IPS-18a (cell line): ENCODE measurements around the gene TSPAN9.

Source experiments
- H3K27ac ChIP-seq: one replicate; pipeline ENCODE4 v1.5.1; 2013; ENCODE audit warnings: low read length
- H3K27me3 ChIP-seq: one replicate; pipeline ENCODE4 v1.6.1; 2013; ENCODE audit warnings: mild to moderate bottlenecking, low read length; ENCODE audit not compliant: control insufficient read depth, insufficient read depth
- H3K36me3 ChIP-seq: one replicate; pipeline ENCODE4 v1.6.1; 2013; ENCODE audit warnings: low read depth, low read length; ENCODE audit not compliant: control insufficient read depth
- H3K4me1 ChIP-seq: one replicate; pipeline ENCODE4 v1.6.1; 2013; ENCODE audit warnings: low read depth, low read length; ENCODE audit not compliant: control insufficient read depth
- H3K4me3 ChIP-seq: one replicate; pipeline ENCODE4 v1.5.1; 2013; ENCODE audit warnings: low read length
- H3K9ac ChIP-seq: one replicate; pipeline ENCODE4 v1.6.1; 2013; ENCODE audit warnings: mild to moderate bottlenecking, low read length, moderate library complexity
- H3K9me3 ChIP-seq: one replicate; pipeline ENCODE4 v1.6.1; 2013; ENCODE audit warnings: low read depth, low read length; ENCODE audit not compliant: control insufficient read depth

Gene TSPAN9

GRCh38 chr12:3133405-3133783 lies 56.2 kb downstream of the TSPAN9 start:
- H3K4me1 ChIP-seq: peaks cover 12% of the 10 kb centered on the region
- H3K36me3 ChIP-seq: no peaks in the 10 kb centered on the region
- no peak overlapping the region for H3K9ac ChIP-seq
- H3K27me3 ChIP-seq: peaks cover 5% of the 10 kb centered on the region
- H3K27ac ChIP-seq: no peak overlapping the region
- H3K9me3 ChIP-seq: no peaks in the 10 kb centered on the region
- no peak overlapping the region for H3K4me3 ChIP-seq

DNA sequence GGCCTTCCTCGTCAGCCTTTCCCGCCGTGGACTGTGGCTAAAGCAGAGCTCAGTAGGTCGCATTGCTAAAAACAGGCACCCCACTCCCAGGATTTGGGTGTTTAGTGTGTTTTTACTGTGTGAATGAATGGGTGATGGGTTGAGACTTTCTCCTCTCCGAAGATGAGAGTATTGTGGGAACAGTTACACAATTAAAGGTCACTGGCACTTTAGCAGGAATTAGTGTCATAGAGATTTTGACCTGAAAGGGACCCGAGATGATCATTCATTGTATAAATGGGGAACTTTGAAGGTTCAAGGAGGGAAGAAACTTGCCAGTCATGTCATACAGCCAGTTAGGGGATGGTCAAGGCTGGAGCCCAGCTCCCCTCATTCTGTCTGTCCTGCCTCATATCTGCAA lies 56.9 kb downstream of the TSPAN9 start:
- Histone ChIP-seq H3K36me3 (no peaks in the 10 kb centered on the region), H3K27me3 (peaks cover 5% of the 10 kb centered on the region), H3K27ac (no peak overlapping the region), H3K4me3 (no peak overlapping the region), H3K4me1 (peaks cover 19% of the 10 kb centered on the region), H3K9ac (no peak overlapping the region), H3K9me3 (no peaks in the 10 kb centered on the region)

GRCh38 chr12:3134526-3135135 lies 57.5 kb downstream of the TSPAN9 start:
- Histone ChIP-seq H3K9me3 (no peaks in the 10 kb centered on the region), H3K9ac (no peak overlapping the region), H3K4me1 (peaks cover 20% of the 10 kb centered on the region), H3K27me3 (peaks cover 5% of the 10 kb centered on the region), H3K27ac (no peak overlapping the region), H3K4me3 (no peak overlapping the region), H3K36me3 (no peaks in the 10 kb centered on the region)

- Histone ChIP-seq H3K9me3 (no peaks in the 10 kb centered on the region), H3K36me3 (no peaks in the 10 kb centered on the region), H3K27ac (no peak overlapping the region), H3K27me3 (peaks cover 5% of the 10 kb centered on the region), H3K9ac (no peak overlapping the region), H3K4me3 (no peak overlapping the region), H3K4me1 (peaks cover 20% of the 10 kb centered on the region)
These were observed 58.6 kb downstream of the TSPAN9 start for GRCh38 chr12:3135522-3136461.

GRCh38 chr12:3136641-3137267 lies 59.6 kb downstream of the TSPAN9 start:
- Histone ChIP-seq H3K36me3 (no peaks in the 10 kb centered on the region), H3K4me3 (no peak overlapping the region), H3K9ac (no peak overlapping the region), H3K27ac (no peak overlapping the region), H3K27me3 (peaks cover 5% of the 10 kb centered on the region), H3K9me3 (no peaks in the 10 kb centered on the region), H3K4me1 (peaks cover 20% of the 10 kb centered on the region)

DNA sequence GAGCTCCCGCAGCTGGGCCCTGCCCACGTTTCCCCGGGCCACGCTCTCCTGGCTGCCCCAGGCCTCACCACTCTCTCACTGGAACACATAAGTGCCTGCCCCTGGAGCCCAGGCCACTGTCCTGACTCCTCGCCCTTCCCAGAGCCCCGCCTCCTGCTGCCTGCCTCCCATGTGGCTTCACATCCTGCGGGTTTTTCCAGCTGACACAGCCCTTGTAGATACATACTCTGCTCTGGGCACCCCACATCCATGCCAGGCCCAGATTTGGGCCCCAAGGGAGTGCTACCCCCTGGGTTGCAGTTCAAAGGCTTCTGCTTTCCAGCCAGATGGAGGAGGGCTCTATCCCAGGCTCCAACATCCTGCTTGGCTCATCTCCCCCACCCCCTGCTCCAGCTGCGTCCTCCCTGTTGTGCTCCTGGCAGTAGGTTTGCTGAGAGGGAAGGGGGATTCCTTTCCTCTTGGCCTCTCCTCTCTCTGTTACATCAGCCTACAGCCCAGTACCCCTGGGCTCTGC lies 60.1 kb downstream of the TSPAN9 start:
- no peak overlapping the region for H3K4me3 ChIP-seq
- H3K36me3 ChIP-seq: no peaks in the 10 kb centered on the region
- peaks cover 20% of the 10 kb centered on the region for H3K4me1 ChIP-seq
- H3K27ac ChIP-seq: no peak overlapping the region
- peaks cover 5% of the 10 kb centered on the region for H3K27me3 ChIP-seq
- no peak overlapping the region for H3K9ac ChIP-seq
- no peaks in the 10 kb centered on the region for H3K9me3 ChIP-seq

GRCh38 chr12:3137814-3138445 lies 60.8 kb downstream of the TSPAN9 start:
- Histone ChIP-seq H3K36me3 (no peaks in the 10 kb centered on the region), H3K9me3 (no peaks in the 10 kb centered on the region), H3K27me3 (peaks cover 5% of the 10 kb centered on the region), H3K9ac (no peak overlapping the region), H3K27ac (peak overlapping the region; percentile 57), H3K4me1 (peaks cover 20% of the 10 kb centered on the region), H3K4me3 (no peak overlapping the region)

- H3K27me3 ChIP-seq: peaks cover 5% of the 10 kb centered on the region
- H3K9me3 ChIP-seq: no peaks in the 10 kb centered on the region
- peaks cover 20% of the 10 kb centered on the region for H3K4me1 ChIP-seq
- no peak overlapping the region for H3K27ac ChIP-seq
- no peaks in the 10 kb centered on the region for H3K36me3 ChIP-seq
- H3K9ac ChIP-seq: no peak overlapping the region
- no peak overlapping the region for H3K4me3 ChIP-seq
These were observed 61.8 kb downstream of the TSPAN9 start for GRCh38 chr12:3138941-3139511.

- H3K36me3 ChIP-seq: no peaks in the 10 kb centered on the region
- H3K27ac ChIP-seq: no peak overlapping the region
- no peak overlapping the region for H3K9ac ChIP-seq
- H3K4me3 ChIP-seq: no peak overlapping the region
- H3K27me3 ChIP-seq: peaks cover 5% of the 10 kb centered on the region
- peaks cover 20% of the 10 kb centered on the region for H3K4me1 ChIP-seq
- no peaks in the 10 kb centered on the region for H3K9me3 ChIP-seq
These were observed 62.6 kb downstream of the TSPAN9 start for GRCh38 chr12:3139760-3140159.

DNA sequence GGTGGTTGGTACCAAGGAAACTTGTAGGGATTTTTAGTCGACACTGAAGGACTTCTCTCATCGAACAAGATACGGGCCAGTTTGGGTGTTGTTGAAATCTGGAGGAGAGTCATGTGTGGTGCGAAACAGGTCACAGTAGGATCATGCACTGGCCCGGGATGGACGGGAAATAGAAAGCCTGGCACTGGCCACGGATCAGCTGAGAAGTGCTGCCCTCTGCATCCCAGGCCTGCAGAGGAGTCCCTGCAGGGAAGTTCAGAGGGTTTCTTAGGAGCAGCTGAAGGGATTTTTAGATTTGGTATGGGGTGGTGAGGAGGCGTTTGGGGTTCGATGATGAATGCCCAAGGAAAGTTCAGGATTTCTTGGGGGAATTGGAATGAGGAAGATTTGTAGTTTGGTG lies 63.1 kb downstream of the TSPAN9 start:
- Histone ChIP-seq H3K9me3 (no peaks in the 10 kb centered on the region), H3K36me3 (no peaks in the 10 kb centered on the region), H3K4me3 (no peak overlapping the region), H3K9ac (no peak overlapping the region), H3K4me1 (peaks cover 20% of the 10 kb centered on the region), H3K27ac (no peak overlapping the region), H3K27me3 (peaks cover 5% of the 10 kb centered on the region)
